Uterus (tissue), 2 donors: ENCODE data around the gene BRD7.

ENCODE experiments used
- CTCF ChIP-seq, 4 experiments: fragments of 200-600 bp in 2 of 4; fragments of 450-650 bp in 2 of 4; sonication (generic) in 2 of 4; IDR thresholded peaks; one replicate each; pipeline ENCODE4 v1.5.1; 2016 to 2019; ENCODE audit warnings: antibody characterized with exemption in 4 of 4, mild to moderate bottlenecking in 2 of 4, moderate library complexity in 1 of 4
- POLR2A ChIP-seq, 2 donors: fragments of 450-650 bp; IDR thresholded peaks; one replicate each; pipeline ENCODE4 v1.6.1; 2016; ENCODE audit warnings: antibody characterized with exemption in 2 of 2, mild to moderate bottlenecking in 1 of 2, moderate library complexity in 1 of 2

- TF ChIP-seq CTCF (IDR thresholded peaks at IDR 0.05) (no peak), POLR2A (IDR thresholded peaks at IDR 0.05) (no peak)
Measured at GRCh38 chr16:50292566-50292948, 76.2 kb downstream of the BRD7 start.
